OCI-LY3 (cell line): ENCODE data around the gene IZUMO4.
"Not testable (repeated sequence)": the region's sequence is repeated elsewhere in the genome, so short reads cannot be mapped to it uniquely, and the experiment has no call there.

Source experiments
- H2AFZ ChIP-seq: fragments of 200-600, 300-600 bp; shearing (Covaris generic); 2 replicates; pipeline ENCODE4 v1.6.0; 2014; ENCODE audit warnings: antibody characterized with exemption, low read depth, low read length
- H3K27ac ChIP-seq: fragments of 200-600, 300-600 bp; sonication (generic); 2 replicates; pipeline ENCODE4 v1.5.1; 2014; ENCODE audit warnings: mild to moderate bottlenecking, low read length, moderate library complexity, mixed read lengths
- H3K27me3 ChIP-seq: fragments of 200-600, 300-600 bp; sonication (generic); 2 replicates; pipeline ENCODE4 v1.6.1; 2014; ENCODE audit warnings: low read depth, low read length, mixed read lengths
- H3K36me3 ChIP-seq: fragments of 200-600, 300-600 bp; sonication (generic); replicated peaks from 2 replicates; pipeline ENCODE3; 2014; ENCODE audit warnings: low read depth, low read length, mixed read lengths
- H3K4me1 ChIP-seq: fragments of 300-600, 200-600 bp; sonication (generic); 2 replicates; pipeline ENCODE4 v1.6.1; 2014; ENCODE audit warnings: low read length, mixed read lengths
- H3K4me2 ChIP-seq: fragments of 200-600, 300-600 bp; sonication (generic); 2 replicates; pipeline ENCODE4 v1.6.1; 2014; ENCODE audit warnings: low read length, mixed read lengths
- H3K4me3 ChIP-seq: fragments of 300-600, 200-600 bp; sonication (generic); 2 replicates; pipeline ENCODE4 v1.5.1; 2014; ENCODE audit warnings: antibody characterized with exemption, mild to moderate bottlenecking, low read length, moderate library complexity
- H3K79me2 ChIP-seq: fragments of 300-600, 200-600 bp; shearing (Covaris generic); 2 replicates; pipeline ENCODE4 v1.6.1; 2014; ENCODE audit warnings: mild to moderate bottlenecking, low read length, mixed read lengths
- H3K9ac ChIP-seq: fragments of 300-600, 200-600 bp; shearing (Covaris generic); 2 replicates; pipeline ENCODE4 v1.6.0; 2014; ENCODE audit warnings: mild to moderate bottlenecking, low read length, moderate library complexity
- H3K9me3 ChIP-seq: fragments of 200-600, 300-600 bp; shearing (Covaris generic); 2 replicates; pipeline ENCODE4 v1.6.1; 2014; ENCODE audit warnings: low read length, mixed read lengths; ENCODE audit not compliant: insufficient read depth
- H4K20me1 ChIP-seq: fragments of 200-600, 300-600 bp; sonication (generic); 2 replicates; pipeline ENCODE4 v1.6.1; 2016; ENCODE audit warnings: low read length, mixed read lengths; ENCODE audit not compliant: insufficient read depth
- EZH2phosphoT487 ChIP-seq: fragments of 200-600 bp; shearing (Covaris generic); IDR thresholded peaks from 2 replicates; pipeline ENCODE4 v1.6.1; 2018; ENCODE audit warnings: antibody characterized with exemption, mixed run types, low read depth
- TF ChIP-seq, protein P1 (sequence below): fragments of 200-600, 300-600 bp; sonication (generic); IDR thresholded peaks from 2 replicates; pipeline ENCODE4 v1.5.1; 2014; ENCODE audit warnings: antibody characterized with exemption, low read length, low read depth

The IZUMO4 gene

DNA sequence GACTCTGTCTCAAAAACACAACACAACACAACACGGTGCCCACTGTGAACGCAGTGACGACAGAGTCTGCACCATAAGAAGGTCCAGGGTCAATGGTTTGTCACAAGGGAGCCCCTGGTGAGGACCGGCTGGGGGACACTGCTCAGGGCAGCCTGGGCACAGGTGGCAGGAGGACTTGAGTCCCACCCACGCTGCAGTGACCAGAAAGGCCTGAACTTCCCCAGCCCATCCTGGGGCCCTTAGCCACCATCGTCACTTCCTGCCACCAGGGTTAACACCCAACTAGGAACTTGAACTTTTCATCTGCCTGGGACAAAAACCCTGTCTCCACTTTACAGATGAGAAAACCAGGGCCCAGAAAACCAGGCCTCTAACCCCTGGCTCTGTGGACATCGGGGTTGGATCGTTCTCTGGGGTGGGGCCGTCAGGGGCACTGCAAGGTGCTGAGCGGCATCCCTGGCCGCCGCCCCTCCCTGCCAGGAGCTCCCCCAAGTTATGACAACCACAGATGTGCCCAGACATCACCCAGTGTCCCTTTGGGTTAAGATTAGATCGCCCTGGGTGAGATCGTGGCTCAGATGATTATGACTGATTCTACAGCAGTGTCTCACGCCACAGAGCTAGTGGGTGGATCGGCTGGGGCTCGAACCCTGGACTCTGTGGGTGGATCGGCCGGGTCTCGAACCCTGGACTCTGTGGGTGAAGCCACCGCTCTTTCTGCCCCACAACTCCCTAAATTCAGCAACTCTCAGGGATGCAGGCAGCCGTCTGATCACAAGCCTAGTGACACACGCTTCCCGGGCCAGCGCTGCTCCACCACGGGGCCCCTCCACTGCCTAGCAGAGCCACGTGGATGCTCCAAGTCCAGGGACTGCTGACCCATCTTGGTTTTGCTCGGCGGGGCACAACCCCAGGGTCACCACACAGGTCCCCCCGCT lies 14.6 kb upstream of the IZUMO4 start:
- peak overlapping the region; percentile 97 for H3K4me2 ChIP-seq
- H4K20me1 ChIP-seq, result peaks cover 50% of the 10 kb centered on the region
- H3K27me3 ChIP-seq, result no peaks in the 10 kb centered on the region
- TF ChIP-seq, protein P1, sequence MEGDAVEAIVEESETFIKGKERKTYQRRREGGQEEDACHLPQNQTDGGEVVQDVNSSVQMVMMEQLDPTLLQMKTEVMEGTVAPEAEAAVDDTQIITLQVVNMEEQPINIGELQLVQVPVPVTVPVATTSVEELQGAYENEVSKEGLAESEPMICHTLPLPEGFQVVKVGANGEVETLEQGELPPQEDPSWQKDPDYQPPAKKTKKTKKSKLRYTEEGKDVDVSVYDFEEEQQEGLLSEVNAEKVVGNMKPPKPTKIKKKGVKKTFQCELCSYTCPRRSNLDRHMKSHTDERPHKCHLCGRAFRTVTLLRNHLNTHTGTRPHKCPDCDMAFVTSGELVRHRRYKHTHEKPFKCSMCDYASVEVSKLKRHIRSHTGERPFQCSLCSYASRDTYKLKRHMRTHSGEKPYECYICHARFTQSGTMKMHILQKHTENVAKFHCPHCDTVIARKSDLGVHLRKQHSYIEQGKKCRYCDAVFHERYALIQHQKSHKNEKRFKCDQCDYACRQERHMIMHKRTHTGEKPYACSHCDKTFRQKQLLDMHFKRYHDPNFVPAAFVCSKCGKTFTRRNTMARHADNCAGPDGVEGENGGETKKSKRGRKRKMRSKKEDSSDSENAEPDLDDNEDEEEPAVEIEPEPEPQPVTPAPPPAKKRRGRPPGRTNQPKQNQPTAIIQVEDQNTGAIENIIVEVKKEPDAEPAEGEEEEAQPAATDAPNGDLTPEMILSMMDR, result no peak
- H3K9ac ChIP-seq, result peak overlapping the region; percentile 82
- H3K27ac ChIP-seq, result 0 out of 2 replicates have a peak overlapping the region, but pooled peaks have one; percentile 94
- peak overlapping the region; percentile 88 for H3K4me3 ChIP-seq
- H3K9me3 ChIP-seq, result no peaks in the 10 kb centered on the region
- peaks cover 48% of the 10 kb centered on the region for H3K4me1 ChIP-seq
- H3K36me3 ChIP-seq, result peaks cover 57% of the 10 kb centered on the region
- H3K79me2 ChIP-seq, result peaks cover 83% of the 10 kb centered on the region
- H2AFZ ChIP-seq, result no peak overlapping the region

DNA sequence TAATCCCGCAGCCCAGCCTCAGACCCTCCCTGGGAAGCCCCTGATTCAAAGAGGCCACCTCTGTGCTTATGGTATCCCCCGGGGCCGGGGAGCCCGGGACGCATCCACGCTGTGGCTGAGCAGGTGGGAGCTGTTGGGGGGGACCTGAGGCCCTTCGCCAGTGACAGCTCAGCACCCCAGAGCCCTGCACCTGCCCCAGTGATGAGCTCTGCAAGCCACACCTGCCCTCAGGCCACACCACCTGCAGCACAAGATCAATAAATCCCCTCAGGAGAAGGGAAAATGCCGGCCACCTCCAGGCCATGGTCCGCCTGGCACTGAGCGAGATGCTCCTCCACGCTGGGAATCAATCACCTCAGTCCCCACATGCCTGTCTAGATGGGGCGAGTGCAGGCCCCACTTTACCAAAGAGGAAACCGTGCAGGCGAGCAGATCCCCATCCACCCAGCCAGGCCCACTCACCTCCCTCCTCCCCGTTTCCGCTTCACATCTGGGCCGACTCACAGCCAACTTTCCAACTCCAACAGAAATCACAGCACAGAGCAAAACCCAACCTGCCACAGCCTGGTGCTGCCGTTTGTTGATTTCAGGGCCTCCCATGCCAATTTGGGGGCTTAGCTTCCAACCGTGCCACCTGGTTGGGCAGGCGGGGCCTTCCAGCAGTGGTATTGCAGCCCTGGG lies 13.4 kb upstream of the IZUMO4 start:
- Histone ChIP-seq H4K20me1 (peaks cover 43% of the 10 kb centered on the region), H3K27ac (peak overlapping the region; percentile 94), H3K36me3 (peaks cover 47% of the 10 kb centered on the region), H3K9ac (peak overlapping the region; percentile 82), H3K4me3 (peak overlapping the region; percentile 88), H3K4me1 (peaks cover 60% of the 10 kb centered on the region), H3K27me3 (no peaks in the 10 kb centered on the region), H3K4me2 (peak overlapping the region; percentile 97), H2AFZ (no peak overlapping the region), H3K9me3 (no peaks in the 10 kb centered on the region), H3K79me2 (peaks cover 82% of the 10 kb centered on the region)
- TF ChIP-seq, protein P1, result no peak
- TF ChIP-seq EZH2phosphoT487, result no peak

DNA sequence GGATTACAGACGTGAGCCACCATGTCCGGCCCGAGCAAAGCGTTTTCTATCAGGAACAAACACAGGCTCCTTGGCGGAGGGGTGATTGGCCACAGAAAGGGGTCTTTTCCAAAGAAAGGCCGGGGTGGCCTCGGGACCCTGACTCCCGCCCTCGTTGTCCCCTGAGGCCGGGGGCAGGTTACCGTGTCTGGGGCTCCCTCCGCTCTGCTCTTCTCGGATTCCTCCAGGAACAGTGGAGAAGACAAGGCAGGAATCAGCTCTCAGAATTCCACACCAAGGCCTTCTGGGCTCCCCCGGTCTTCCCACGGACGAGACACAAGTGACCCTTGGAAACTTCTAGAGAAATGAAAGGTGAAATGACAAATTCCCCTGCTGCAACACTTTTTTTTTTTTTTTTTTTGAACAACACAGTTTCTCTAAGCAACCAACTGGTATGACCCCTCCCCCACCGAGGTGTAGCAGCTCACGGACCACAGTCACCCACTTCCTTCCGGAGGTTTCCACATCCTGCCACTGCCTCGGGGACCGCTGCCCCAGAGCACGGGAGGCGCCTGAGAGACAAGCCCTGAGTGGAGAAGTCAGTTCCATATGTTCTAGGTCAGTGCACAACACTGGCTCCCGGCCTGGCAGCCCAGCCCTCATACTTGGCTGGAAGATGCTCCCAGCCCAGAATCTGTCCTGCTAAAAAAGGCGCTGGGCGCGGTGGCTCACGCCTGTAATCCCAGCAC lies 11.6 kb upstream of the IZUMO4 start:
- peaks cover 78% of the 10 kb centered on the region for H3K4me1 ChIP-seq
- H3K4me3 ChIP-seq, result peak overlapping the region; percentile 88
- peak overlapping the region; percentile 82 for H3K9ac ChIP-seq
- no peak overlapping the region for H2AFZ ChIP-seq
- peak overlapping the region; percentile 97 for H3K4me2 ChIP-seq
- peaks cover 24% of the 10 kb centered on the region for H4K20me1 ChIP-seq
- H3K27ac ChIP-seq, result peak overlapping the region; percentile 94
- no peaks in the 10 kb centered on the region for H3K27me3 ChIP-seq
- H3K79me2 ChIP-seq, result peaks cover 75% of the 10 kb centered on the region
- no peak for TF ChIP-seq EZH2phosphoT487
- TF ChIP-seq, protein P1, result no peak
- no peaks in the 10 kb centered on the region for H3K9me3 ChIP-seq
- H3K36me3 ChIP-seq, result peaks cover 33% of the 10 kb centered on the region

DNA sequence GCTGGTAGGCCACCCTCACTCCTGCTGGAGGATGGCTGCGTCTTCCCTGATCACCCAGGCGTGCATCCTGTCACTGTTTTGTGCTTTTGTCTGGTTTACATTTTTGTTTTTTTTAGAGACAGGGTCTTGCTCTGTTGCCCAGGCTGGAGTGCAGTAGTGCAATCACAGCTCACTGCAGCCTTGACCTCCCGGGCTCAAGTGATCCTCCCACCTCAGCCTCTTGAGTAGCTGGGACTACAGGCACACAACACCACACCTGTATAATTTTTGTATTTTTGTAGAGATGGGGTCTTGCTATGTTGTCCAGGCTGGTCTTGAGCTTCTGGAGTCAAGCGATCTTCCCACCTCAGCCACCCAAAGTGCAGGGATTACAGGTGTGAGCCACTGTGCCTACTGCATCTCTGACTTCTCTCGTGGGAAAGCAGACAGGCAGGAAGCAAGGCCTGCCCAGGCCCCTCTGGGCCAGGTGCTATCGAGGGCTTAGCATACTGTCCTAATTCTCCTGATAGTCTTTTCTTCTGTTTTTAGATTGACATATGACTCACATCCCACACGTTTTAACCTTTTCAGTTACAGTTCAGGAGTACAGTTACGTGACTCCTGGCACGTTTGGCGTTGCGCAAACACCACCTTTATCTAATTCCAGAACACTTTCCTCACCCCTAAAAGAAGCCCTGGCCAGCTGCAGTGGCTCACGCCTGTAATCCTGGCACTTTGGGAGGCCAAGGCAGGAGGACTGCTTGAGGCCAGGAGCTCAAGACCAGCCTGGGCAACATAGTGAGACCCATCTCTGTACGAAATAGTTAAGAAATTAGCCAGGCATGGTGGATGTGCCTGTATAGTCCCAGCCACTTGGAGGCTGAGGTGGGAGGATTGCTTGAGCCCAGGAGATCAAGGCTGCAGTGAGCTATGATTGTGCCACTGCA lies 9.8 kb upstream of the IZUMO4 start:
- peak overlapping the region; percentile 97 for H3K4me2 ChIP-seq
- H3K27ac ChIP-seq, result peak overlapping the region; percentile 94
- H3K79me2 ChIP-seq, result peaks cover 62% of the 10 kb centered on the region
- H3K27me3 ChIP-seq, H2AFZ ChIP-seq, H3K9me3 ChIP-seq, H4K20me1 ChIP-seq: not testable (repeated sequence)
- H3K4me3 ChIP-seq, result peak overlapping the region; percentile 88; the same call in 1 of the 2 replicates
- peaks cover 30% of the 10 kb centered on the region for H3K36me3 ChIP-seq
- peaks cover 93% of the 10 kb centered on the region for H3K4me1 ChIP-seq
- H3K9ac ChIP-seq, result peak overlapping the region; percentile 49; the same call in 1 of the 2 replicates
